Cardiac muscle cell (in vitro differentiated cells and primary cell): ENCODE measurements around the gene VMP1. TPM values are rescaled to one million over a fixed set of nuclear protein-coding genes. Genes with fewer than 3 reads are reported as not detected.

Source experiments
- DNase-seq, 2 donors: peaks; one replicate each; pipeline versions ENCODE4 v3.0.0 to v3.0.0-alpha.2; 2010 to 2017; ENCODE audit warnings: low read depth in 1 of 2, low spot score in 1 of 2
- H3K27ac ChIP-seq: fragments of 200-600 bp; sonication (generic); 2 replicates; pipeline ENCODE4 v1.5.1; 2016
- H3K27me3 ChIP-seq: fragments of 200-600 bp; sonication (generic); 2 replicates; pipeline ENCODE4 v1.6.0; 2016; ENCODE audit warnings: control low read depth
- H3K36me3 ChIP-seq: fragments of 200-600 bp; sonication (generic); 2 replicates; pipeline ENCODE4 v1.5.1; 2016; ENCODE audit warnings: control low read depth
- H3K4me1 ChIP-seq: fragments of 200-600 bp; sonication (generic); 2 replicates; pipeline ENCODE4 v1.8.1; 2017; ENCODE audit warnings: low read depth, mild to moderate bottlenecking, mixed run types
- H3K4me3 ChIP-seq: fragments of 200-600 bp; sonication (generic); 2 replicates; pipeline ENCODE4 v1.5.1; 2016; ENCODE audit warnings: mild to moderate bottlenecking
- H3K9me3 ChIP-seq: fragments of 200-600 bp; sonication (generic); 2 replicates; pipeline ENCODE4 v1.5.1; 2017; ENCODE audit warnings: low read depth, mild to moderate bottlenecking, control low read depth
- CTCF ChIP-seq: IDR thresholded peaks from 2 replicates; pipeline ENCODE4 v1.5.1; 2012; ENCODE audit warnings: low read depth, mild to moderate bottlenecking, low read length
- polyA plus RNA-seq: library from polyadenylated mRNA; unstranded; fragments of >200 nt; fragmentation: Nextera tagmentation; extraction: Ambion mirVana; gene quantifications from 2 replicates; pipeline ENCODE4 v1.2.1, GENCODE V29; 2016
- total RNA-seq: library from RNA; depleted of rRNA; stranded (reverse); fragments of >200 nt; gene quantifications from 2 replicates; pipeline ENCODE4 v1.2.3, GENCODE V29; 2016

Gene VMP1
- total and polyA plus RNA-seq, 2 experiments from 2014 or later: 65.0 to 91.3 TPM

- Histone ChIP-seq H3K4me3 (no peak overlapping the region), H3K36me3 (peaks cover 6% of the 10 kb centered on the region), H3K4me1 (peaks cover 18% of the 10 kb centered on the region), H3K27ac (peak overlapping the region; percentile 92), H3K9me3 (no peaks in the 10 kb centered on the region), H3K27me3 (no peaks in the 10 kb centered on the region)
- TF ChIP-seq CTCF: no peak
- DNase-seq: peak in 1 of 2 donors; percentile 76
These were observed 54.8 kb downstream of the VMP1 start for GRCh38 chr17:59762049-59762823.

GRCh38 chr17:59762824-59763374 lies 55.4 kb downstream of the VMP1 start:
- Histone ChIP-seq H3K27ac (peak overlapping the region; percentile 92), H3K36me3 (peaks cover 6% of the 10 kb centered on the region), H3K27me3 (no peaks in the 10 kb centered on the region), H3K4me3 (no peak overlapping the region), H3K9me3 (no peaks in the 10 kb centered on the region), H3K4me1 (peaks cover 18% of the 10 kb centered on the region)
- TF ChIP-seq CTCF: no peak
- no peak for DNase-seq

GRCh38 chr17:59763861-59764260 lies 56.4 kb downstream of the VMP1 start:
- peak in 1 of 2 donors; percentile 75 for DNase-seq

GRCh38 chr17:59764292-59764741 lies 56.9 kb downstream of the VMP1 start:
- Histone ChIP-seq H3K36me3 (peaks cover 6% of the 10 kb centered on the region), H3K27ac (no peak overlapping the region), H3K27me3 (no peaks in the 10 kb centered on the region), H3K4me1 (peaks cover 18% of the 10 kb centered on the region), H3K9me3 (no peaks in the 10 kb centered on the region), H3K4me3 (no peak overlapping the region)
- no peak for DNase-seq
- no peak for TF ChIP-seq CTCF

More at GRCh38 chr17:59763861-59764260, 56.4 kb downstream of the VMP1 start:
- Histone ChIP-seq H3K27ac (no peak overlapping the region), H3K27me3 (no peaks in the 10 kb centered on the region), H3K9me3 (no peaks in the 10 kb centered on the region), H3K4me3 (no peak overlapping the region), H3K4me1 (peaks cover 18% of the 10 kb centered on the region), H3K36me3 (peaks cover 6% of the 10 kb centered on the region)
- no peak for TF ChIP-seq CTCF

- no peak overlapping the region for H3K4me3 ChIP-seq
- no peaks in the 10 kb centered on the region for H3K27me3 ChIP-seq
- TF ChIP-seq CTCF: no peak
- H3K36me3 ChIP-seq: peaks cover 6% of the 10 kb centered on the region
- no peaks in the 10 kb centered on the region for H3K9me3 ChIP-seq
- peaks cover 18% of the 10 kb centered on the region for H3K4me1 ChIP-seq
- no peak overlapping the region for H3K27ac ChIP-seq
- DNase-seq: no peak
These were observed 57.6 kb downstream of the VMP1 start for GRCh38 chr17:59765038-59765437.
